RWPE1 (cell line): ENCODE measurements around the gene PPBP.

Source experiments
- CTCF ChIA-PET: fragments of 350-600 bp; sonication (Branson Sonifier 250); formaldehyde crosslinking; extraction: SDS; loops from one replicate; lab custom pipeline; 2021; lab: Yijun Ruan, JAX
- POLR2A ChIA-PET: fragments of 400-600 bp; formaldehyde crosslinking; extraction: SDS; loops from one replicate; lab custom pipeline; 2020; ENCODE audit warnings: antibody characterized with exemption; ENCODE audit not compliant: low non-redundant PET; lab: Yijun Ruan, JAX
- DNase-seq: peaks from one replicate; pipeline ENCODE4 v3.0.0; 2012; ENCODE audit warnings: low spot score
- H3K27ac ChIP-seq: fragments of 450-650 bp; 2 replicates; pipeline ENCODE4 v1.5.1; 2017
- CTCF ChIP-seq: fragments of 450-650 bp; conservative IDR thresholded peaks from 2 replicates; pipeline ENCODE4 v1.5.1; 2017; ENCODE audit warnings: low read depth, mild to moderate bottlenecking

Gene PPBP

GRCh38 chr4:73948291-73948690, 39.7 kb downstream of the PPBP start:
- ChIA-PET POLR2A (no interaction called here), CTCF (interaction anchor here (0.6 to 0.7 kb wide), 2 partner anchors 39 to 401 kb away, joined by 3 read pairs; no protein-coding TSS in a partner anchor)
- H3K27ac ChIP-seq: no peak overlapping the region
- no peak for TF ChIP-seq CTCF
- no peak for DNase-seq

GRCh38 chr4:73947239-73947985, 40.6 kb downstream of the PPBP start:
- ChIA-PET POLR2A (no interaction called here), CTCF (interaction anchor here (0.6 to 0.7 kb wide), 2 partner anchors 40 to 400 kb away, joined by 3 read pairs; no protein-coding TSS in a partner anchor)
- no peak for TF ChIP-seq CTCF
- no peak overlapping the region for H3K27ac ChIP-seq
- DNase-seq: no peak

- TF ChIP-seq CTCF: no peak
- no peak for DNase-seq
- H3K27ac ChIP-seq: no peak overlapping the region
- ChIA-PET POLR2A (no interaction called here), CTCF (interaction anchor here (0.6 to 0.7 kb wide), 3 partner anchors 210 to 248 kb away, joined by 3 to 8 read pairs (median 3); no protein-coding TSS in a partner anchor)
Observed at GRCh38 chr4:73945674-73946449, 42.1 kb downstream of the PPBP start.

- DNase-seq: no peak
- ChIA-PET CTCF (interaction anchor here (0.8 to 1.2 kb wide), 2 partner anchors 79 to 1572 kb away, joined by 4 read pairs; no protein-coding TSS in a partner anchor), POLR2A (no interaction called here)
- TF ChIP-seq CTCF: no peak
- no peak overlapping the region for H3K27ac ChIP-seq
Observed at GRCh38 chr4:73945140-73945539, 42.9 kb downstream of the PPBP start.

GRCh38 chr4:73944061-73944875, 43.7 kb downstream of the PPBP start:
- no peak for TF ChIP-seq CTCF
- POLR2A ChIA-PET: no interaction called here
- peak; percentile 4 for DNase-seq
- CTCF ChIA-PET: interaction anchor here (0.6 to 1.2 kb wide), 3 partner anchors 79 to 1572 kb away, joined by 3 to 4 read pairs (median 4); no protein-coding TSS in a partner anchor
- no peak overlapping the region for H3K27ac ChIP-seq

DNA sequence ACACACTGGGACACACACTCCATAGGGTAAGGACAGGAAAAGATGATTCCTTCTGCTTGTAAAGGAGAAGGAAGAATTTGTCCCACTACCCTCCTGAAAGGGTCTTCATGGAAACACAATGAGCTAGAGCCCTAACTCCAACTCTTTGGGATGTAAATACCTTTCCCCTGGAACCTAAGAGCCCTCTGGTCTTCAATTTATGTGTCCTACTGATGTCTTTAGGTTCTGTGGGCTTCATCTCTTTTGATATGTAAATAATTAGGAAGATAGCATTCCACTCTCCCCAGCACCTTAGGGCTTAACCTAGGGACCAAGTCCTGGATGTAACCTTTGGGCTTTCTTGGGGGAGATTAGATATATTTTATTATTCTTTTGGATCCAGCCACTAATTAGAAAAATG, 44.4 kb downstream of the PPBP start:
- POLR2A ChIA-PET: no interaction called here
- DNase-seq: no peak
- H3K27ac ChIP-seq: no peak overlapping the region
- CTCF ChIA-PET: no interaction called here
- no peak for TF ChIP-seq CTCF
